ENCODE results near the gene MSTN. TPM values are rescaled to one million over a fixed set of nuclear protein-coding genes. Genes with fewer than 3 reads are reported as not detected.

Gene MSTN
- total and polyA plus RNA-seq, 2 experiments from 2014 or later = 0.21 TPM; not detected in 1

- TF ChIP-seq CTCF (conservative IDR thresholded peaks at IDR 0.05; ENCODE audit: low read depth in 2 of 2) = no peak
- TF ChIP-seq ZNF331 (CRISPR knock-in tag; IDR thresholded peaks at IDR 0.05; ENCODE audit: low read depth) = no peak
- TF ChIP-seq EZH2 (IDR thresholded peaks at IDR 0.05; ENCODE audit: low read depth, unreplicated experiment) = no peak
- no peak for TF ChIP-seq NANOG (IDR thresholded peaks at IDR 0.05; ENCODE audit: borderline replicate concordance)
- no peak for TF ChIP-seq ZNF114 (CRISPR knock-in tag; IDR thresholded peaks at IDR 0.05)
- no peak for TF ChIP-seq ZNF462 (CRISPR knock-in tag; IDR thresholded peaks at IDR 0.05)
- no peak for TF ChIP-seq CREB1 (CRISPR knock-in tag; IDR thresholded peaks at IDR 0.05; ENCODE audit: low read depth)
- no peak for TF ChIP-seq STAT1 (IDR thresholded peaks at IDR 0.05; ENCODE audit: unreplicated experiment)
- no peak for TF ChIP-seq REST (IDR thresholded peaks at IDR 0.05; ENCODE audit: unreplicated experiment)
- TF ChIP-seq JUNB (IDR thresholded peaks at IDR 0.05; ENCODE audit: unreplicated experiment) = no peak
- no peak for TF ChIP-seq ETS1 (IDR thresholded peaks at IDR 0.05)
- no peak for TF ChIP-seq POLR2AphosphoS5 (IDR thresholded peaks at IDR 0.05; ENCODE audit: low read depth)
- TF ChIP-seq EZH2phosphoT487 (IDR thresholded peaks at IDR 0.05; ENCODE audit: unreplicated experiment) = no peak
- no peaks in the 10 kb centered on the region for H3F3A ChIP-seq (replicated peaks; ENCODE audit: low read depth)
- DNase-seq (ENCODE audit: low spot score) = no peak
- no peak overlapping the region for H2AFZ ChIP-seq
- H3K4me2 ChIP-seq = no peak overlapping the region
- no peak overlapping the region for H3K4me3 ChIP-seq
- ATAC-seq = no peak
- peaks cover 2% of the 10 kb centered on the region; the same call in 1 of the 3 replicates for H3K4me1 Mint-ChIP-seq
- H3K9me2 ChIP-seq (ENCODE audit: insufficient read depth) = no peaks in the 10 kb centered on the region
- no peak overlapping the region for H3K27ac ChIP-seq (ENCODE audit: low read depth)
- no peaks in the 10 kb centered on the region for H3K27me3 Mint-ChIP-seq (ENCODE audit: insufficient read depth, low read depth, poor library complexity)
- no peaks in the 10 kb centered on the region for H3K4me1 ChIP-seq (ENCODE audit: insufficient read depth)
- H3K27ac Mint-ChIP-seq = no peak overlapping the region
- no peaks in the 10 kb centered on the region for H3K9me3 Mint-ChIP-seq
- no peaks in the 10 kb centered on the region for H3K36me3 Mint-ChIP-seq (ENCODE audit: low read depth)
- no peaks in the 10 kb centered on the region for H3K36me3 ChIP-seq (ENCODE audit: insufficient read depth)
- no peaks in the 10 kb centered on the region for H3K27me3 ChIP-seq (ENCODE audit: insufficient read depth)
- H4K20me1 ChIP-seq (replicated peaks; ENCODE audit: insufficient read depth) = no peaks in the 10 kb centered on the region
- H3K79me2 ChIP-seq (replicated peaks; ENCODE audit: insufficient read depth) = no peaks in the 10 kb centered on the region
- H3K4me3 Mint-ChIP-seq = no peak overlapping the region
Observed at GRCh38 chr2:190106783-190107182, 44.3 kb upstream of the MSTN start.

Measured in GM23338 (cell line).